Left ventricle myocardium inferior (tissue), 1 donor: ENCODE data around the gene SORBS2. TPM values are rescaled to one million over a fixed set of nuclear protein-coding genes. Genes with fewer than 3 reads are reported as not detected.

ENCODE experiments used
- DNase-seq: peaks from one replicate; pipeline ENCODE4 v3.0.0-alpha.2; 2020
- H3K27ac ChIP-seq: fragments of 200-600 bp; replicated peaks from 2 replicates; pipeline ENCODE4 v1.8.0; 2021
- H3K27me3 ChIP-seq: fragments of 200-600 bp; 2 replicates; pipeline ENCODE4 v1.8.0; 2021; ENCODE audit warnings: low read depth
- H3K36me3 ChIP-seq: fragments of 200-600 bp; 2 replicates; pipeline ENCODE4 v1.8.0; 2021
- H3K4me1 ChIP-seq: fragments of 200-600 bp; 2 replicates; pipeline ENCODE4 v1.8.0; 2021
- H3K4me3 ChIP-seq: fragments of 200-600 bp; 2 replicates; pipeline ENCODE4 v1.8.0; 2021; ENCODE audit warnings: mild to moderate bottlenecking, moderate library complexity
- H3K9me3 ChIP-seq: fragments of 200-600 bp; replicated peaks from 2 replicates; pipeline ENCODE4 v1.8.0; 2021
- CTCF ChIP-seq: fragments of 200-600 bp; IDR thresholded peaks from 2 replicates; pipeline ENCODE4 v1.8.0; 2021; ENCODE audit warnings: antibody characterized with exemption, mild to moderate bottlenecking, borderline replicate concordance
- intact Hi-C: fragments of 100-400 bp; cut with micrococcal nuclease; formaldehyde crosslinking; loops from one replicate; pipeline ENCODE4 v1.11.0; 2022
- total RNA-seq: library from RNA; stranded (reverse); fragmentation: NEBNext Ultra II Directional; extraction: Animal tissue kit (Norgen Biotek cat#: 25700); gene quantifications from one replicate; pipeline ENCODE4 v1.2.1, GENCODE V29; 2021
- donor health status: DM: no; HTN: yes; CAD: no; lungs with severe emphysema.

The SORBS2 gene
- total RNA-seq, 1 donor from 2014 or later, result 1,282 TPM

GRCh38 chr4:185758807-185759206, 53.2 kb downstream of the SORBS2 start:
- DNase-seq, result no peak
- no peak for TF ChIP-seq CTCF
- no peak overlapping the region for H3K4me3 ChIP-seq
- intact Hi-C loops, result no loop called here
- peak overlapping the region; percentile 49 for H3K27ac ChIP-seq
- H3K4me1 ChIP-seq, result peaks cover 92% of the 10 kb centered on the region
- no peaks in the 10 kb centered on the region for H3K9me3 ChIP-seq
- H3K36me3 ChIP-seq, result no peaks in the 10 kb centered on the region
- H3K27me3 ChIP-seq, result no peaks in the 10 kb centered on the region

GRCh38 chr4:185755451-185755850, 56.5 kb downstream of the SORBS2 start:
- H3K36me3 ChIP-seq, result no peaks in the 10 kb centered on the region
- H3K27me3 ChIP-seq, result no peaks in the 10 kb centered on the region
- H3K4me1 ChIP-seq, result peaks cover 81% of the 10 kb centered on the region
- no peak for DNase-seq
- TF ChIP-seq CTCF, result no peak
- no peaks in the 10 kb centered on the region for H3K9me3 ChIP-seq
- H3K4me3 ChIP-seq, result no peak overlapping the region
- peak overlapping the region; percentile 31 for H3K27ac ChIP-seq
- intact Hi-C loops, result no loop called here

- no peak for TF ChIP-seq CTCF
- peaks cover 81% of the 10 kb centered on the region for H3K4me1 ChIP-seq
- H3K36me3 ChIP-seq, result no peaks in the 10 kb centered on the region
- no peak for DNase-seq
- no peaks in the 10 kb centered on the region for H3K27me3 ChIP-seq
- peak overlapping the region; percentile 31 for H3K27ac ChIP-seq
- H3K9me3 ChIP-seq, result no peaks in the 10 kb centered on the region
- no peak overlapping the region for H3K4me3 ChIP-seq
- intact Hi-C loops, result no loop called here
Observed at GRCh38 chr4:185754961-185755360, 57.0 kb downstream of the SORBS2 start.

GRCh38 chr4:185752872-185753271, 59.1 kb downstream of the SORBS2 start:
- peaks cover 81% of the 10 kb centered on the region for H3K4me1 ChIP-seq

GRCh38 chr4:185749858-185750257, 62.1 kb downstream of the SORBS2 start:
- no peak for DNase-seq
- intact Hi-C loops, result no loop called here
- no peaks in the 10 kb centered on the region for H3K9me3 ChIP-seq
- no peak for TF ChIP-seq CTCF
- H3K36me3 ChIP-seq, result no peaks in the 10 kb centered on the region
- H3K27me3 ChIP-seq, result no peaks in the 10 kb centered on the region
- peak overlapping the region; percentile 1 for H3K4me3 ChIP-seq
- peaks cover 82% of the 10 kb centered on the region for H3K4me1 ChIP-seq
- peak overlapping the region; percentile 48 for H3K27ac ChIP-seq

More at GRCh38 chr4:185752872-185753271, 59.1 kb downstream of the SORBS2 start:
- no peak for TF ChIP-seq CTCF
- Histone ChIP-seq H3K9me3 (no peaks in the 10 kb centered on the region), H3K27me3 (no peaks in the 10 kb centered on the region), H3K36me3 (no peaks in the 10 kb centered on the region), H3K4me3 (no peak overlapping the region), H3K27ac (no peak overlapping the region)
- DNase-seq, result no peak
- intact Hi-C loops, result no loop called here
